WTC11 (cell line): ENCODE measurements around the gene CDC37L1. TPM values are rescaled to one million over a fixed set of nuclear protein-coding genes. Genes with fewer than 3 reads are reported as not detected.
A peak's percentile ranks its signal among the peaks of the same experiment; 100 is the strongest.
"Not testable (repeated sequence)": the region's sequence is repeated elsewhere in the genome, so short reads cannot be mapped to it uniquely, and the experiment has no call there.

Experiments
- ATAC-seq: fragments of 200-7000 bp; cut with Tn5 transposase; 2 replicates; pipeline ENCODE4 v1.10.0; 2021; ENCODE audit warnings: mild to moderate bottlenecking, moderate library complexity
- CTCF ChIA-PET: fragments of 300-600 bp; sonication (Branson Sonifier 250); formaldehyde crosslinking; loops from one replicate; lab custom pipeline; 2021; ENCODE audit warnings: antibody characterized with exemption; lab: Charles Lee
- POLR2A ChIA-PET: fragments of 350-600 bp; sonication (Branson Sonifier 250); formaldehyde crosslinking; loops from one replicate; lab custom pipeline; 2021; ENCODE audit warnings: antibody characterized with exemption; lab: Charles Lee
- DNase-seq: peaks from one replicate; pipeline ENCODE4 v3.0.0; 2021; ENCODE audit warnings: low spot score
- H3K27ac Mint-ChIP-seq: 2 replicates; pipeline ENCODE4 v1.8.0; 2021; ENCODE audit warnings: mixed read lengths
- H3K27me3 Mint-ChIP-seq: 2 replicates; pipeline ENCODE4 v1.8.0; 2021; ENCODE audit warnings: low read depth, mild to moderate bottlenecking, moderate library complexity, mixed read lengths
- H3K36me3 Mint-ChIP-seq: 2 replicates; pipeline ENCODE4 v1.8.0; 2021; ENCODE audit warnings: mixed read lengths
- H3K4me1 Mint-ChIP-seq: 2 replicates; pipeline ENCODE4 v1.8.0; 2022; ENCODE audit warnings: mixed read lengths
- H3K4me3 Mint-ChIP-seq: 2 replicates; pipeline ENCODE4 v1.8.0; 2021; ENCODE audit warnings: mild to moderate bottlenecking, moderate library complexity, mixed read lengths
- H3K9me3 Mint-ChIP-seq: 2 replicates; pipeline ENCODE4 v1.8.0; 2021; ENCODE audit warnings: mixed read lengths
- ARID4B ChIP-seq: sonication (generic); formaldehyde crosslinking; IDR thresholded peaks from 2 replicates; pipeline ENCODE4 v1.8.0; 2023; ENCODE audit warnings: missing genetic modification reagents, mild to moderate bottlenecking, borderline replicate concordance
- ATF3 ChIP-seq: sonication (generic); formaldehyde crosslinking; conservative IDR thresholded peaks from 2 replicates; pipeline ENCODE4 v1.8.1; 2022; ENCODE audit warnings: mild to moderate bottlenecking, missing genetic modification reagents
- FOXP1 ChIP-seq: sonication (generic); formaldehyde crosslinking; IDR thresholded peaks from 2 replicates; pipeline ENCODE4 v1.8.0; 2022; ENCODE audit warnings: missing genetic modification reagents, mild to moderate bottlenecking, moderate library complexity, borderline replicate concordance
- FOXP4 ChIP-seq: sonication (generic); formaldehyde crosslinking; IDR thresholded peaks from 2 replicates; pipeline ENCODE4 v1.8.0; 2022; ENCODE audit warnings: mild to moderate bottlenecking, missing genetic modification reagents
- GRHL2 ChIP-seq: fragments of 250-450 bp; sonication (Bioruptor Pico); IDR thresholded peaks from 2 replicates; pipeline ENCODE4 v1.8.0; 2022; ENCODE audit warnings: mild to moderate bottlenecking, moderate library complexity; ENCODE audit not compliant: insufficient replicate concordance, severe bottlenecking
- HMGA2 ChIP-seq: fragments of 250-450 bp; sonication (Bioruptor Pico); IDR thresholded peaks from 2 replicates; pipeline ENCODE4 v1.4.0; 2021; ENCODE audit warnings: mild to moderate bottlenecking, moderate library complexity
- IRF2 ChIP-seq: sonication (generic); formaldehyde crosslinking; IDR thresholded peaks from 2 replicates; pipeline ENCODE4 v1.8.0; 2022; ENCODE audit warnings: low read depth, missing genetic modification reagents, borderline replicate concordance
- KAT7 ChIP-seq: sonication (generic); formaldehyde crosslinking; IDR thresholded peaks from 2 replicates; pipeline ENCODE4 v1.8.1; 2023; ENCODE audit warnings: missing genetic modification reagents, mild to moderate bottlenecking, borderline replicate concordance
- NFATC4 ChIP-seq: fragments of 250-450 bp; sonication (Bioruptor Pico); IDR thresholded peaks from 2 replicates; pipeline ENCODE4 v1.9.0; 2021; ENCODE audit warnings: mild to moderate bottlenecking
- NR1H2 ChIP-seq: sonication (generic); formaldehyde crosslinking; IDR thresholded peaks from 2 replicates; pipeline ENCODE4 v1.9.0; 2021; ENCODE audit warnings: mild to moderate bottlenecking, moderate library complexity, missing genetic modification reagents
- OVOL2 ChIP-seq: fragments of 250-450 bp; sonication (Bioruptor Pico); IDR thresholded peaks from 2 replicates; pipeline ENCODE4 v1.9.0; 2021; ENCODE audit warnings: mild to moderate bottlenecking, borderline replicate concordance
- PREB ChIP-seq: sonication (generic); formaldehyde crosslinking; IDR thresholded peaks from 2 replicates; pipeline ENCODE4 v1.8.1; 2022; ENCODE audit warnings: mild to moderate bottlenecking, missing genetic modification reagents, moderate library complexity, borderline replicate concordance
- PRRX2 ChIP-seq: fragments of 250-450 bp; sonication (Bioruptor Pico); IDR thresholded peaks from 2 replicates; pipeline ENCODE4 v1.8.0; 2021; ENCODE audit warnings: mild to moderate bottlenecking
- SMAD3 ChIP-seq: sonication (generic); formaldehyde crosslinking; IDR thresholded peaks from 2 replicates; pipeline ENCODE4 v1.8.0; 2022; ENCODE audit warnings: missing genetic modification reagents, mild to moderate bottlenecking, borderline replicate concordance
- SP1 ChIP-seq: sonication (generic); formaldehyde crosslinking; conservative IDR thresholded peaks from 2 replicates; pipeline ENCODE4 v1.8.1; 2022; ENCODE audit warnings: missing genetic modification reagents
- ZNF121 ChIP-seq: sonication (generic); formaldehyde crosslinking; IDR thresholded peaks from 2 replicates; pipeline ENCODE4 v1.8.0; 2023; ENCODE audit warnings: missing genetic modification reagents
- ZNF138 ChIP-seq: sonication (generic); formaldehyde crosslinking; conservative IDR thresholded peaks from 2 replicates; pipeline ENCODE4 v1.8.1; 2022; ENCODE audit warnings: mild to moderate bottlenecking, moderate library complexity, missing genetic modification reagents
- ZNF423 ChIP-seq: fragments of 250-450 bp; sonication (Bioruptor Pico); IDR thresholded peaks from 2 replicates; pipeline ENCODE4 v2.1.2; 2022; ENCODE audit warnings: mild to moderate bottlenecking, moderate library complexity
- total RNA-seq: library from RNA; stranded (reverse); gene quantifications from 3 replicates; pipeline ENCODE4 v1.2.3, GENCODE V29; 2021

The CDC37L1 gene
- total RNA-seq, 1 experiment from 2014 or later: 20.1 TPM

- TF ChIP-seq ATF3 (CRISPR knock-in tag) (no peak), ZNF423 (CRISPR knock-in tag) (no peak)
- TF ChIP-seq, all 79 proteins: peak for 0
These were observed 25.3 kb upstream of the CDC37L1 start (continued) for GRCh38 chr9:4654084-4654483.

- H3K4me3 Mint-ChIP-seq: no peak overlapping the region
- ChIA-PET CTCF (no interaction called here), POLR2A (no interaction called here)
- DNase-seq (no peak), ATAC-seq (no peak)
- TF ChIP-seq NFATC4 (CRISPR knock-in tag) (no peak), HMGA2 (CRISPR knock-in tag) (no peak)
- no peaks in the 10 kb centered on the region for H3K9me3 Mint-ChIP-seq
- H3K4me1 Mint-ChIP-seq: peaks cover 29% of the 10 kb centered on the region
- no peak overlapping the region for H3K27ac Mint-ChIP-seq
- no peaks in the 10 kb centered on the region for H3K36me3 Mint-ChIP-seq
- H3K27me3 Mint-ChIP-seq: no peaks in the 10 kb centered on the region
These were observed 24.8 kb upstream of the CDC37L1 start for GRCh38 chr9:4654538-4654937.

- POLR2A ChIA-PET, H3K27me3 Mint-ChIP-seq, DNase-seq, ATAC-seq, H3K4me3 Mint-ChIP-seq, H3K9me3 Mint-ChIP-seq, H3K36me3 Mint-ChIP-seq: not testable (repeated sequence)
- Mint-ChIP-seq H3K4me1 (peaks cover 32% of the 10 kb centered on the region), H3K27ac (peak overlapping the region; percentile 86)
- CTCF ChIA-PET: interaction anchor here (1.2 kb wide), 1 partner anchor 10 kb away, joined by 5 read pairs; the partner anchor contains the start of gene SPATA6L
These were observed 23.2 kb upstream of the CDC37L1 start for GRCh38 chr9:4656196-4656595.

- H3K9me3 Mint-ChIP-seq: peaks cover 5% of the 10 kb centered on the region; the same call in 1 of the 2 replicates
- peaks cover 5% of the 10 kb centered on the region for H3K36me3 Mint-ChIP-seq
- peaks cover 36% of the 10 kb centered on the region for H3K4me1 Mint-ChIP-seq
- no peak for DNase-seq
- ATAC-seq: no peak
- H3K27me3 Mint-ChIP-seq: no peaks in the 10 kb centered on the region
- TF ChIP-seq HMGA2 (CRISPR knock-in tag) (no peak), IRF2 (CRISPR knock-in tag) (no peak), GRHL2 (no peak), PREB (CRISPR knock-in tag) (no peak), KAT7 (no peak), SMAD3 (CRISPR knock-in tag) (no peak), ZNF423 (CRISPR knock-in tag) (no peak), PRRX2 (no peak), ARID4B (CRISPR knock-in tag) (no peak), FOXP4 (CRISPR knock-in tag) (no peak), SP1 (CRISPR knock-in tag) (no peak), ZNF121 (CRISPR knock-in tag) (no peak), ZNF138 (CRISPR knock-in tag) (no peak), NR1H2 (CRISPR knock-in tag) (no peak), FOXP1 (no peak), OVOL2 (no peak)
- H3K4me3 Mint-ChIP-seq: no peak overlapping the region
- CTCF ChIA-PET: interaction anchor here (1.2 kb wide), 1 partner anchor 9 kb away, joined by 5 read pairs; the partner anchor contains the start of gene SPATA6L
- H3K27ac Mint-ChIP-seq: peak overlapping the region; percentile 85
- POLR2A ChIA-PET: interaction anchor here (0.7 kb wide), 1 partner anchor 8 kb away, joined by 3 read pairs; no protein-coding TSS in a partner anchor
These were observed 22.7 kb upstream of the CDC37L1 start for GRCh38 chr9:4656621-4657020.
